GM23338 (cell line): ENCODE data around the gene ATP10B.

Experiments used
- POLR2AphosphoS5 ChIP-seq: IDR thresholded peaks from 2 replicates; pipeline ENCODE4 v1.6.1; 2016; ENCODE audit warnings: antibody characterized with exemption, low read depth
- ZNF331 ChIP-seq: fragments of 250-450 bp; sonication (Bioruptor Pico); IDR thresholded peaks from 2 replicates; pipeline ENCODE4 v1.5.0; 2020; ENCODE audit warnings: low read depth, mild to moderate bottlenecking, moderate library complexity
- TF ChIP-seq, protein P1 (sequence below): IDR thresholded peaks from one replicate; pipeline ENCODE4 v1.6.1; 2018; ENCODE audit warnings: antibody characterized with exemption; ENCODE audit not compliant: unreplicated experiment
- TF ChIP-seq, protein P2 (sequence below), 2 experiments: fragments of 200-600 bp in 1 of 2; sonication (generic) in 1 of 2; conservative IDR thresholded peaks; 2 replicates each; pipeline versions ENCODE4 v1.5.1 to v1.6.1; 2016 to 2017; ENCODE audit warnings: antibody characterized with exemption in 2 of 2, low read depth in 2 of 2, mild to moderate bottlenecking in 2 of 2, moderate library complexity in 1 of 2

DNA sequence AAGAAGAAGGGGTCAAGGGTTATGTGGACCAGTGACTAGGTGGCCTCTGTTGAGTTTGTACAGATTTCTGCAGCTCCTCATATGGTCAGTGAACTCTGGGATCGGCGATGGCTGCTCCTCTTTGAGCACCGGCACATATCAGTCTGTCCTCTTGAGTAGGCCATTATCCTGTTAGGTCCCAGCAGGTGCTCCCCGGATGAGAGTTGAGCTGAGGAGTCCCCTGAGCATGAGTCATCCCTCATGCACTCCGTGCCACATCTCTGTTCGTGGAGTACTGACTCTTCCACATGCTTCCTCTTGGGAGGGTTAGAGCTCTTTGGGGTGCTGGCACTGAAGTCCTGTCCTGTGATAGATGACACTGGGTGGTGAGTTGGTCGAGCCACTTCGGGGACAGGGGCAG lies 286.6 kb downstream of the ATP10B start:
- TF ChIP-seq, protein P1, sequence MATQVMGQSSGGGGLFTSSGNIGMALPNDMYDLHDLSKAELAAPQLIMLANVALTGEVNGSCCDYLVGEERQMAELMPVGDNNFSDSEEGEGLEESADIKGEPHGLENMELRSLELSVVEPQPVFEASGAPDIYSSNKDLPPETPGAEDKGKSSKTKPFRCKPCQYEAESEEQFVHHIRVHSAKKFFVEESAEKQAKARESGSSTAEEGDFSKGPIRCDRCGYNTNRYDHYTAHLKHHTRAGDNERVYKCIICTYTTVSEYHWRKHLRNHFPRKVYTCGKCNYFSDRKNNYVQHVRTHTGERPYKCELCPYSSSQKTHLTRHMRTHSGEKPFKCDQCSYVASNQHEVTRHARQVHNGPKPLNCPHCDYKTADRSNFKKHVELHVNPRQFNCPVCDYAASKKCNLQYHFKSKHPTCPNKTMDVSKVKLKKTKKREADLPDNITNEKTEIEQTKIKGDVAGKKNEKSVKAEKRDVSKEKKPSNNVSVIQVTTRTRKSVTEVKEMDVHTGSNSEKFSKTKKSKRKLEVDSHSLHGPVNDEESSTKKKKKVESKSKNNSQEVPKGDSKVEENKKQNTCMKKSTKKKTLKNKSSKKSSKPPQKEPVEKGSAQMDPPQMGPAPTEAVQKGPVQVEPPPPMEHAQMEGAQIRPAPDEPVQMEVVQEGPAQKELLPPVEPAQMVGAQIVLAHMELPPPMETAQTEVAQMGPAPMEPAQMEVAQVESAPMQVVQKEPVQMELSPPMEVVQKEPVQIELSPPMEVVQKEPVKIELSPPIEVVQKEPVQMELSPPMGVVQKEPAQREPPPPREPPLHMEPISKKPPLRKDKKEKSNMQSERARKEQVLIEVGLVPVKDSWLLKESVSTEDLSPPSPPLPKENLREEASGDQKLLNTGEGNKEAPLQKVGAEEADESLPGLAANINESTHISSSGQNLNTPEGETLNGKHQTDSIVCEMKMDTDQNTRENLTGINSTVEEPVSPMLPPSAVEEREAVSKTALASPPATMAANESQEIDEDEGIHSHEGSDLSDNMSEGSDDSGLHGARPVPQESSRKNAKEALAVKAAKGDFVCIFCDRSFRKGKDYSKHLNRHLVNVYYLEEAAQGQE: no peak
- no peak for TF ChIP-seq POLR2AphosphoS5
- TF ChIP-seq, protein P2, sequence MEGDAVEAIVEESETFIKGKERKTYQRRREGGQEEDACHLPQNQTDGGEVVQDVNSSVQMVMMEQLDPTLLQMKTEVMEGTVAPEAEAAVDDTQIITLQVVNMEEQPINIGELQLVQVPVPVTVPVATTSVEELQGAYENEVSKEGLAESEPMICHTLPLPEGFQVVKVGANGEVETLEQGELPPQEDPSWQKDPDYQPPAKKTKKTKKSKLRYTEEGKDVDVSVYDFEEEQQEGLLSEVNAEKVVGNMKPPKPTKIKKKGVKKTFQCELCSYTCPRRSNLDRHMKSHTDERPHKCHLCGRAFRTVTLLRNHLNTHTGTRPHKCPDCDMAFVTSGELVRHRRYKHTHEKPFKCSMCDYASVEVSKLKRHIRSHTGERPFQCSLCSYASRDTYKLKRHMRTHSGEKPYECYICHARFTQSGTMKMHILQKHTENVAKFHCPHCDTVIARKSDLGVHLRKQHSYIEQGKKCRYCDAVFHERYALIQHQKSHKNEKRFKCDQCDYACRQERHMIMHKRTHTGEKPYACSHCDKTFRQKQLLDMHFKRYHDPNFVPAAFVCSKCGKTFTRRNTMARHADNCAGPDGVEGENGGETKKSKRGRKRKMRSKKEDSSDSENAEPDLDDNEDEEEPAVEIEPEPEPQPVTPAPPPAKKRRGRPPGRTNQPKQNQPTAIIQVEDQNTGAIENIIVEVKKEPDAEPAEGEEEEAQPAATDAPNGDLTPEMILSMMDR (conservative IDR thresholded peaks at IDR 0.05; ENCODE audit: low read depth in 2 of 2): no peak
- TF ChIP-seq ZNF331 (CRISPR knock-in tag): no peak
